Peyer's patch (tissue), 4 donors: Measurements from ENCODE around the gene RTP2.

Source experiments
- POLR2A ChIP-seq, 2 donors: fragments of 450-650 bp; IDR thresholded peaks; one replicate each; pipeline ENCODE4 v1.5.1; 2017; ENCODE audit warnings: antibody characterized with exemption in 2 of 2, mild to moderate bottlenecking in 2 of 2, moderate library complexity in 2 of 2
- TF ChIP-seq, protein P1 (sequence below), 6 experiments: fragments of 450-650 bp in 4 of 6; fragments of 200-600 bp in 2 of 6; sonication (generic) in 1 of 6; IDR thresholded peaks; one replicate each; pipeline ENCODE4 v1.5.1; 2017 to 2019; ENCODE audit warnings: antibody characterized with exemption in 6 of 6, mild to moderate bottlenecking in 3 of 6, moderate library complexity in 1 of 6

DNA sequence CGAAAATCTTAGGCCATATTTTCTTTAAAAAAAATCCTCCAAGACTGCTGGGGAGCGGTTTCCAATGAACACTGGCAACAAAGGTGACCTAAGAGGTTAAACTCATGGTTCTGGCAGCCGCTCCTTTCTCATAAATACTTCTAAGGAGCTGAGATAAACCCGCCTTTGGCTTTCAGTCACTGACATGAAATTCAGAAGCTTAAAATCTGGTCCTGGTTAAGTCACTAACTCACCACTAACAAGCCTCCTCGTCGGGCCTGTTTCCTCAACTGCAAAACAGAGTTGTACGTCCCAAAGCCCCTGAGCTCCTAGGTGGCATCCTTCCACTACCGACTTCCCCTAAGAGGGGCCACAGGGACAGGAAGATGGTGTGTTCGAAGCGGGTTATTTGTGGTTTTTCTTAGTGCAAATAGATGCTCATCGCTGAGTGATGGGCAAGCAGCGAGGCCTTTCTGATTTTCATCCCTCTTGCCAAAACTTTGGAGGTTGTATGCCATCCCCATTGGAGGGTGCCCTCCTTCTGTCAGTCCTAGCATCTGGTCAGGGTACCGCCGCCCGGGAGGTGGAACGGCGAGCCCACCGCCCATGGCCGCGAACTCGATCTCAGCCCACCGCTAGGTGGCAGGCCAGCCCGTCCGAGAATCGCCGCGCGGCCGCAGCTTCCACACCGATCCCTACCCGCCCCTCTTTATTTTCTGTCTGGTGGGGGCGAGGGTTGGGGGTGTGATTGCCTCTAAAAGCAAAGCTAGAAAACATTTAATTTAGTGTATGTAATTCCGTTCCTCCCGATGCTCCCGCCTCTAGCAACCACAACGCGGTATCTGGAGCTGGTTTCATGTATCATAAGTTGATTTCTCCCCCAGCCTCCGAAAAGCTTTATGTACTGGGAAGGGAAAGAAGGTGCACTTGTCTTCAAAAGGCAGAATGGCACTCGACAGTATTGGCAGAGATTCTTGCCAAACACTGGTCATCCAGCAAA is 38.4 kb upstream of the RTP2 start:
- TF ChIP-seq, protein P1, sequence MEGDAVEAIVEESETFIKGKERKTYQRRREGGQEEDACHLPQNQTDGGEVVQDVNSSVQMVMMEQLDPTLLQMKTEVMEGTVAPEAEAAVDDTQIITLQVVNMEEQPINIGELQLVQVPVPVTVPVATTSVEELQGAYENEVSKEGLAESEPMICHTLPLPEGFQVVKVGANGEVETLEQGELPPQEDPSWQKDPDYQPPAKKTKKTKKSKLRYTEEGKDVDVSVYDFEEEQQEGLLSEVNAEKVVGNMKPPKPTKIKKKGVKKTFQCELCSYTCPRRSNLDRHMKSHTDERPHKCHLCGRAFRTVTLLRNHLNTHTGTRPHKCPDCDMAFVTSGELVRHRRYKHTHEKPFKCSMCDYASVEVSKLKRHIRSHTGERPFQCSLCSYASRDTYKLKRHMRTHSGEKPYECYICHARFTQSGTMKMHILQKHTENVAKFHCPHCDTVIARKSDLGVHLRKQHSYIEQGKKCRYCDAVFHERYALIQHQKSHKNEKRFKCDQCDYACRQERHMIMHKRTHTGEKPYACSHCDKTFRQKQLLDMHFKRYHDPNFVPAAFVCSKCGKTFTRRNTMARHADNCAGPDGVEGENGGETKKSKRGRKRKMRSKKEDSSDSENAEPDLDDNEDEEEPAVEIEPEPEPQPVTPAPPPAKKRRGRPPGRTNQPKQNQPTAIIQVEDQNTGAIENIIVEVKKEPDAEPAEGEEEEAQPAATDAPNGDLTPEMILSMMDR (IDR thresholded peaks at IDR 0.05) = peak; percentile 84 to 92 (median 89)
- no peak for TF ChIP-seq POLR2A (IDR thresholded peaks at IDR 0.05)
